Stimulated activated CD8-positive, alpha-beta memory T cell treated with anti-CD3 and anti-CD28 coated beads, Interleukin-12 subunit alpha, Interleukin-12 subunit beta, amount 100 ng/mL, for 24 hours (primary cell): ENCODE data around the gene CCN5.

ENCODE experiments used
- DNase-seq: peaks from one replicate; pipeline ENCODE4 v3.0.0-alpha.2; 2020; ENCODE audit errors: extremely low read depth

CCN5 gene

DNA sequence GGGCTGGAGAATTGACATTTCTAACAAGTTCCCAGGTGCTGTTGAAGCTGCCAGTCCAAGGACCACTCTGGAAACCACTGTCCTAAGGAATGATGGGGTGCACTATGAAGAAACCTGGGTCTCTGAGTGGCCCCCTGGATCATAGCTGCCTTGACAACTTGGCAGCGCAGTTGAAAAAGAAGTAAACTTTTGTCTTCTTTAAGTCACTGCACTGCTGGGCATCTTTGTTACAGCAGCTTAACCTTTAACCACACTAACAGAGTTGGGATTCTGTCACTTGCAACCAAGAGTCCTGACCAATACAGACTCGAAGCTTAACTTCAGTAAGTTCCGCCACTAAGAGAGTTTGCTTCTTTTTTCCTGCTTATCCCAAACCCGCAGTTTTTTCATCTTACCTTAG is 21.9 kb downstream of the CCN5 start:
- DNase-seq = no peak

DNA sequence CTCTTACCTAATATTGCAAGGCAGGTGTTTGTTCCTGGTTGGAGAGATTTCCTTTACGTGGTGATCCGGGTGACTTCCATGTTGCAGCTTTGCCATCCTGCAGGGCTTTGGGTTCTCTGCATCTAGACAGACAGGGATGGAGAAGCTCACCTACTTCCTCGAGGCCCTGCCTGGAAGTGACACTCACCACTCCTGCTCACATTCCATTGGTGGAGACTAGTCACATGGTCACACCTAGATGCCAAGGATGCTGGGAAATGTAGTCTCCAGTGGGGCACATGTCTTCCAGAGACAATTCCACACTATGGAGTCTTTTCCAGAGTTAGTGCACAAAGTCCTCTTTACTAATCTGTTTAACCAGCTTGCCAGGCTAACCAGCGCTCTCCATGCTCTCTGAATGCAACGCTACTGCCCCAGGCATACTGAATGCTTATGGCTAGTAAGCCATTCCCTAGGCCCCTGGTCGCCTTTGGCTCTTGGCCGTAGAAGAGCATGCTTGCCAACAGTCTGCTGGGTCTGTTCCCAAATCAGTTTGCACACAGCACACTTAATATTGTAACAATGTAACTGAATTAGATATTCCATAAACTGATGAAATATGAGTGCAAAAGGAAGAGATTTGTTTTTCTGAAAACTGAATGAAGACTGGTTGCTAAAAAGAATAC is 23.8 kb downstream of the CCN5 start:
- DNase-seq = no peak

DNA sequence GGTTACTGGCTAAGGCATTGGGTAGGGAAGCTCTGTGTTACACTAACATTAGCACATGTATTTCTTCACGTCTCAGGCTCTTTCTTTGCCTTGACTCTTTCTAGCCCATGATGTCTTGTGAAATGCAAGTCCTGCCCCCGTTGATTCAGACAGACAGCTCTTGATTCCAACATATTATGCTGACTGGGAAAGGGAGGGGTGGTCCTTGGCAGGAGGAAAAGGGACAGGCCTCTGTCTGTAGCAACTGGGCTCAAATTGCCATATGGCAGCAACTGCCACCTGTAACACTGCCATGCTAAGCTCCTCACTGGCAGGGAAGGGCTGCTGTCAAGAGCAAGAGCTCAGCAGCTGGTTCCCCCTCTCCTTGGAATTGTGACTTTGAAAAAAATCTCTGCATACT is 24.8 kb downstream of the CCN5 start:
- no peak for DNase-seq

DNA sequence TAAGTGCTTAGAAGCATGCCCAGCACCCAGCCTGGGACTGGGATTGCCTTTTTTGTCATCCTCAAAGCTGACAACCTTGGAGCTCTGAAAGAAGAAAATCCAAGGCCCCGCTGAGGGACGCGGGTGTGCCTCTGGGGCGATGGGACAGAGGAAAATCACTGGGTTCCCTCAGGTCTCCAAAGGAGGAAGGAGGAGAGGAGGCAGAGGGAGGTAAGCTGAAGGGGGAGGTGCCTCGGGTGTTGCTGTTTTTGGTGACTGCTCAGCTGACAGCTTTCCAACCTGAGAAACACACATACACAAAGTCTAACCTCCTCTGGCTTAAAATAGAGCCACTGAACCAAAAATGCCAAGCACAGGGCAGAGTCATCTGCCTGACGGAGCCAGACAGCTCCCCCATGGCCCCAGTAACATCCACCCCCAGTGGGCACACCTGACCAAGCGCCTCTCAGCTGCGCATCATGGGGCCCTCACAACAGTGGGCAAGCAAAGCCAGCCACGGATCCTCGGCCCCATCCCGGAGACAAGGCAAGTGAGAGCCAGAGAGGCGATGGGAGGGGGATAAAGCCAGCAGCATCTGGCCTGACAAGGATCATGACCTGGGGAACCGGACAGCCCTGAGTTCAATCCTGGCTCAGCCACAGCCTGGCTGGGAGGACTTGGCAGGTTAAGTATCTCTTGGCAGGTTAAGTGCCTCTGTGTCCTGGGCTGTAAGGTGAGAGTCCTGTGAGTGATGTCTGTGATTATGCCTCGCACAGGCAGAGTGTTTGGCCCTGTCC is 27.3 kb downstream of the CCN5 start:
- no peak for DNase-seq

DNA sequence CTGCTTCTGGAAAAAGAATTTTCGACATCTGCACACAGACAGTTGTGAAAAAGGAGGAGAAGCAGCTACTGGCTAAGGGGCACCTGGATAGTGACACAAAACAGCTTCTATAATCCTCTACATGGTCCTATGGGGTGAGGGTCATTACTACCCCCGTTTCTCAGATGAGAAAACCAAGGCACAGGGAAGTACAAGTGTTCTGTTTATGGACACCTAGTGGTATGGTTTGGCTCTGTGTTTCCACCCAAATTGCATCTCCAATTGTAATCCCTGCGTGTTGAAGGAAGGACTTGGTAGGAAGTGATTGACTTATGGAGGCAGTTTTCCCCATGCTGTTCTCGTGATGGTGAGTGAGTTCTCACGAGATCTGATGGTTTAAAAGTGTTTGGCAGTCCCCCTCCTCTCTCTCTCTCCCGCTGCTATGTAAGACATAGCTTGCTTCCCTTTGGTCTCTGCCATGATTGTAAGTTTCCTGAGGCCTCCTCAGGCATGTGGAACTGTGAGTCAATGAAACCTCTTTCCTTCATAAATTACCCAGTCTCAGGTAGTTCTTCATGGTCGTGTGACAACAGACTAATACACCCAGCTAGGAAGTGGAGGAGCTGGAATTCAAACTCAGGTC is 28.0 kb downstream of the CCN5 start:
- no peak for DNase-seq

DNA sequence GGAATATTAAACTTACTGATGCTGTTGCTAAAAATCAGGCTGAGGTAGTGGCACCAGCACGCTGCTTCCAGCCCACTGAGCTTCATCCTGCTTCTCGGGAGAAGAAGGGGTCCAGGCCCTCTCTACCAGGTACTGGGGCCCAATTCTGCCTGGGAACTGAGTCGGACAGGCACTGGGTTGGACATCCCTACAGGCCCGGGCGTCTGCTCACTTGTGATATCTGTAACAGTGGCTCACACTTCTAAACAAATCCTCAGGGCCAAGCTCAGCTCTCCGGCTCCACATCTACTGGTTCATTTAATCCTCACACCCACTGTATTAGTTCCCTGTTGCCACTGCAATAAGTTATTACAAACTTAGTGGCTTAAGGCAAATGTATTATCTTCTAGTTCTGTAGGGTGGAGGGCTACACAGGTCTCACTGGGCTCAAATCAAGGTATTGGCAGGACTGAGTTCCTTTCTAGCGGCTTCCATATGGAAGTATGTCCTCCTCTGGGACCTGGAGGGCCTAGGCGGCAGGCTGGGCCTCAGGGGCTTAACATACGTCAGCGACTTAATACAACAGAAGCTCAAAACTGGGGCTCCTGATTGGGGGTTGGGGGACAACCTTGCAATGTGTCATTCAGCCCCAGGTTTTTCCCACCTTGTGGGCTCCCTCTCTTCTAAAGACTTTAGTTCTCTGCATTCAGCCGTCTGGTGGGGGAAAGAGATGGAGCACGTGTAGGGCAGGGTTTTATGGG is 28.9 kb downstream of the CCN5 start:
- no peak for DNase-seq

DNA sequence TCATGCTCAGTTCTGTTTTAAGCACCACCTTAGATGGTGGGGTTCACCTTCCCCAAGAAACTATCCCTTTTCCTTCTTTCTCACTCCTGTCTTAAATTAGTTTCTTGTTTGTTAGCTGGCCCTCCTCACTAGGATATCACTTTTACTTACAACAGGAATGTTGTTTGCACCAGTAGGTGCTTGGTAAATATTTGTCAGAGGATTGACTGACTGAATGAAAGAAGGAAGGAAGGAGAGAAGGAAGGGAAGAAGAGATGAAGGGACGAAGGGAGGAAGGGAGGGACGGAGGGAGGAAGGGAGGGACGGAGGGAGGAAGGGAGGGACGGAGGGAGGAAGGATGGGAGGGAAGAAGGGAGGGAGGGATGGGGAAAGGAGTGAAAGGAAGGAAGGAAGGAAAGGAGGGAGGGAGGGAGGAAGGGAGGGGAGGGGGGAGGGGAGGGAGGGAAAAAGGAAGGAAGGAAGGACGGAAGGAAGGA is 30.0 kb downstream of the CCN5 start:
- DNase-seq = no peak

DNA sequence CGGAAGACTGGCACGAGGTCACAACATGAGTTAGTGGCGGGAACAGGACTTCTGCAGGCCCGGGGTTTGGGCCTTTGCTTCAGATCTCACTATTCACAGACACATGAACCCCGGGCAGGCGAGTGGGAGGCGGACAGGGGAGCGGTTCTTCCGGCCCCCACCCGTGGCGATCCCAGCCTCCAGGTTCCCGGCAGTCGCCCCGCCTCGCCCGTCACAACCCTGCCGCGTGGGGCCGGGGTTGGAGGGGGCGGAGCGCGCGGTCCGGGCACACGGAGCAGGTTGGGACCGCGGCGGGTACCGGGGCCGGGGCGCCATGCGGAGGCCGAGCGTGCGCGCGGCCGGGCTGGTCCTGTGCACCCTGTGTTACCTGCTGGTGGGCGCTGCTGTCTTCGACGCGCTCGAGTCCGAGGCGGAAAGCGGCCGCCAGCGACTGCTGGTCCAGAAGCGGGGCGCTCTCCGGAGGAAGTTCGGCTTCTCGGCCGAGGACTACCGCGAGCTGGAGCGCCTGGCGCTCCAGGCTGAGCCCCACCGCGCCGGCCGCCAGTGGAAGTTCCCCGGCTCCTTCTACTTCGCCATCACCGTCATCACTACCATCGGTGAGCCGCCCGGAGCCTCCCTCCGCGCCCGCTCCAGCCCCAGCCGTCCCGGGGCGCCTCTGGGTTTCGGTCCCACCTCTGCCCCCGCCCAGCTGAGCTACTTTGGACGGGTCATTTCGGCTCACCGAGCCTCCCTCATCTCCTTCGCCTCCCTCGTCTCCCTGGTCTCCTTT is 30.6 kb downstream of the CCN5 start, which contains the start of gene KCNK15:
TSS of gene KCNK15 (plus strand) at position 268 of the 769 bp plus-strand sequence. CDS start at position 314, 46 bp downstream.
- no peak for DNase-seq

DNA sequence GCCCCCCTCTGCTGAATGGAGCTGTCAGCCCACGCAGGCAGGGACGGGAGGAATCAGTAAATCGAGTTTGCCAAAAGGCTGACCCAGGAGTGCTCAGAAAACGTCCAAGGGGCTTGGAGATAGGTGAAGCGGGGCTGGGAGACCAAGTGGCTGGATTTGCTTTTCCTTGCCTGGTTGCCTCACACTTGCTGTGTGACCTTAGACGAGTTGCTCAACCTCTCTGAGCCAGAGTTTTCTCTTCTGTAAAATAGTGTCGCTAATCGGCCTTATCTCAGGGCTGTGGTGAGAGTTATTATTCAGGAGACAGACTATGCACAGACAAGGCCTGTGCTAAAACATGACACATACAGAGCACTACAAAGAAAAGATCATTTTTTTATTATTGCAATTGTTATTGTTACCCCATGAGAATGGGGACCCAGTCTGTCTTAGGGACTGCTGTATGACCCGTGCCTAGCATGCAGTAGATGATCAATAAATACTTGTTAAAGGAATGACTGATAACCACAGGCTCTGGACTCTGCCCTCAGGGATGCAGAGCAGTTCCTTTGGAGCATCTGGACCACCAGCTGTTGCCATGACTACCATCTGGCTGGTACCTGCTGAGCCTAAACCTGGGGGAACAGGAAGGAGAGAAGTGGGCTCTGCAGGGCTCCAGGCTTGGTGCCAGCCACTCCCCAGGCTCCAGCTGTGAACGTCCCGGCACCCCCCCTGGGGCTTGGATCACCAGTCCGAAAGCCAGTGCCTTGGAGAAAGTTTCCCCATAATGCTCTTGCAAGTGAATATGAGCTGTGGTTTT is 31.4 kb downstream of the CCN5 start:
- no peak for DNase-seq

DNA sequence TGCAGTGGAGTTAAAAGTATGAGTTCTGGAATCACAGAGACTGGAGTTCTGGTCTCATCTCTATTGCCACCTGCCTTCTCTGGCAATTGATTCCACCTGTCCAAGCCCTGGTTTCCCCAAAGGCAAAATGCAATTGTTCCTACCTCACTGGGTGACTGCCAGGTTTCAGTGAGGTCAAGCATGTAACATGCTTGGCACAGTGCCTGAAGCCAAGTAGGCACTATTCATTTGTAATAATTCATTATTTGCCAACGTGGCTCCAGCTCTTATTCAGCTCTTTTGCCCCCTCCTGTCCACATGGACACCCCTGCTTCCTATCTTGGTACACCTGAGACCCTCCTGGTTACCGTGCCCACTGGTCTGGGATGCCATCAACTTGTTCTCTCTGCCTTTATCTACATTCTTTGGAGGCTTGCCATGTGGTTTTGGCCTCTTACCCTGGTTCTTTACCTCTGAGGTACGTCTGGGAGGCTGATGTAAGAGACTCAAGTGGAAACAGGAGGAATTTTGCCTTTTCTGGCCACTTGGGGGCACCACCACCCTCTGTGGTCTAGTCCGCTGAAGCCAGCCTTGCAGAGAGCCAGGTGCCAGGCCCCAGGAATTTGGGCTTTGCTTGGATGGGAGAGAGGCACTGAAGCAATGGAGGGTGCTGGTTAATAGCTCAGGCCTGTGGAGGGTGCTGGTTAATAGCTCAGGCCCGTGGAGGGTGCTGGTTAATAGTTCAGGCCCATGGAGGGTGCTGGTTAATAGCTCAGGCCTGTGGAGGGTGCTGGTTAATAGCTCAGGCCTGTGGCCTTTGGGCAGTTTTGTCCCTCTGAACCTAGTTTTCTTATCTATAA is 32.2 kb downstream of the CCN5 start:
- no peak for DNase-seq

DNA sequence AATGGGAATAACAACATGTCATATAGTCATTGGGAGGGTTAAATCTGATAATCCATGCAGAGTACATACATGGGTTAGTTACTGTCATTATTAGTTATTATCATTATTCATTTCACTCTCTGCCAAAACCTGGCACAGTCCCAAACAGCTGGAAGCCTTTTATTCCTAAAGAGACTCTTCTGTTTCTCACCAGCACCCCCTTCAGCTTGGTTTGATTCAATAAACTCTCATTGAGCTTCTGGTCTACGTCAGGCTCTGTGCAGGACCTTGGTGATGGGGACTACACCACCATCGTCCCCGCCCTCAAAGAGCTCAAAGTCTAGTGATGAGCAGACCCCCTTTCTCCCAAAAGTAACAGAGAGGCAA is 32.8 kb downstream of the CCN5 start:
- no peak for DNase-seq

DNA sequence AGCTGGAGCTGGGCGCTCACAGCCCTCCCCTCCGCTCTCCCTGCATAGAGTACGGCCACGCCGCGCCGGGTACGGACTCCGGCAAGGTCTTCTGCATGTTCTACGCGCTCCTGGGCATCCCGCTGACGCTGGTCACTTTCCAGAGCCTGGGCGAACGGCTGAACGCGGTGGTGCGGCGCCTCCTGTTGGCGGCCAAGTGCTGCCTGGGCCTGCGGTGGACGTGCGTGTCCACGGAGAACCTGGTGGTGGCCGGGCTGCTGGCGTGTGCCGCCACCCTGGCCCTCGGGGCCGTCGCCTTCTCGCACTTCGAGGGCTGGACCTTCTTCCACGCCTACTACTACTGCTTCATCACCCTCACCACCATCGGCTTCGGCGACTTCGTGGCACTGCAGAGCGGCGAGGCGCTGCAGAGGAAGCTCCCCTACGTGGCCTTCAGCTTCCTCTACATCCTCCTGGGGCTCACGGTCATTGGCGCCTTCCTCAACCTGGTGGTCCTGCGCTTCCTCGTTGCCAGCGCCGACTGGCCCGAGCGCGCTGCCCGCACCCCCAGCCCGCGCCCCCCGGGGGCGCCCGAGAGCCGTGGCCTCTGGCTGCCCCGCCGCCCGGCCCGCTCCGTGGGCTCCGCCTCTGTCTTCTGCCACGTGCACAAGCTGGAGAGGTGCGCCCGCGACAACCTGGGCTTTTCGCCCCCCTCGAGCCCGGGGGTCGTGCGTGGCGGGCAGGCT is 35.1 kb downstream of the CCN5 start:
- no peak for DNase-seq

DNA sequence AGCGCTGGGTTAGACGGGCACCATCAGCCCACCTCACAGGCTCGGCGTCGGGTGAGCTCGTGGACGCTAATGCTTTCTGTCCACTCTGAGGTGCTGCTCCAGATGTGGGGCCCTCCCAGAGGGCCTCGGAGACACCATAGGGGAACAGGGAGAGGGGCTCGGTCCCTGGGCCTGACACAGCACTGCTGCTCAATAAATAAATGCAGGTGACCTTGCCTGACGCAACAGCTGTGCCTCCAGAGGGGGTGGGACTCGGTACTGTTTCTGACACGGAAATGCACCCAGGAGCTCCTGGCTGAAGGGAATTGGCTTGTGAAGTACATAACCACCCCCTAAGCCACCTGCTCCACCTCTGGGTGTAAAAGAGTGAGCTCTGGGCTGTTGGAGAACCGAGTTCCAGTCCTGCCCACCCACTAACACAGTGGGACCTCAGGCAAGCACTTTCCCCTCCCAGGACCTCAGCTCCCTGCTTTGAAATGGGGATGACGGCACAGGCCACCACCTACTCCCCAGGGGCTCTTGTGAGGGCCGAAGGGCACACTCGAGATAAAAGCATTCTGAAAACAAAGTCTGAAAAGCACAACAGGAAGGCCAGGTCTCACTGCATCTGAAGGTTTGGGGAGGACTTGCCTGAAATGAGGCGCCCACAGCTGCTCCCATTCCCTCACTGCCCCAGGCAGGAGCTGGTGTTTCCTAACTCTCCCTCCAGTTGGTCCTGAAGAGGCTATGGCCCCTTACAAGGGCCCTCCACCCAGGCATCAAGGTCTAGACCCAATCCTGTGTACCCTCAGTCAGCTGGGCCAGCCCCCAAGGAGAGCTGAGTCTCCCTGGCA is 37.1 kb downstream of the CCN5 start:
- DNase-seq = no peak

DNA sequence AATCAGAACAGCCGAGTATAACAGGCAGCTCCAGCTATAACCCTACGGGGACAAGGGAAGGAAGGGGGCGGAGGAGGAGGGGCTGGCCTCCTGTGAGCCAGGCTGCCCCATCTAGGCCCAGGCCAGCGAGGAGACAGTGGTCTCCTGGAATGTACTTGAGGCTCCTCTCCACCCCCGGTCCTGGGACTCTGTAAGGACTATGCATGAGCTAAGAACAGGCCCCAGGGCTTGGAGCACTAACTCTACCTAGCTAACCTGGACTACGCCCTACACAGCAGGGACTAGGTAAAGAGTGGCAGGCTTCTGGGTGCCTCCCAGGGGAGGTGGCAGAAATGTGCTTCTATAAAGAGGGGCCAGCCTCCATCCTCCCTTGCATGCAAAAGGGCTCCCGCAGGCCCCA is 39.4 kb downstream of the CCN5 start:
- no peak for DNase-seq

DNA sequence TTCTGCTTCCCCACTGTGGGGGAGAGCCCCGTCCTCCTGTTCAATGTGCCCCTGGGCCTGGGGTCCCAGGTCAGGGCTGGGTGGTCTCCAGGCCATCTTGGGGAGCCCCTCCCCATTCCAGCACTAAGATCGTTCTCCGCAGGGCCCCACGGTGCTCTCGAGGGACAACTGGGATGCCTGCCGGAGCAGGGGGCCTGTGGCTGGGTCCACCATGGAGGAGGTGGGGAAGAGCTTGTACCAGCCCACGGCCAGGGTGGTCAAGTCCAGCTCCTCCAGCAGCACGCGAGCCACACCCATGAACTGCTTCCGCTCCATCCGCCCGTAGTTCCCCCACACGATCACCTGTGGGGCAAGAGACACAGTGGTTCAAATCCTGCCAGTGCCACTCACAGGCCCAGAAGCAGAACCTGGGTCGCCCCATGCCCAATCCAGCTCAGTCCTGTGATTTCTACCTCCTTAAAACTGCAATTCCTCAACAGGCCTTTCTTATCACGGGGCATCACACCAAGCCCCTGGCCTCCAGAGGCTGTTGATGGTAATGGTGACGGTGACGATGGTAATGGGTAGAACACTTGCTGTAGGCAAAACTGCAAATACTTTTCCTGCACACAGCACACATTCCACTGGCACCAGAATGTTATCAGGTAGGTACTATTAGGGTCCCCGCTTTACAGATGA is 41.0 kb downstream of the CCN5 start:
- DNase-seq = no peak

DNA sequence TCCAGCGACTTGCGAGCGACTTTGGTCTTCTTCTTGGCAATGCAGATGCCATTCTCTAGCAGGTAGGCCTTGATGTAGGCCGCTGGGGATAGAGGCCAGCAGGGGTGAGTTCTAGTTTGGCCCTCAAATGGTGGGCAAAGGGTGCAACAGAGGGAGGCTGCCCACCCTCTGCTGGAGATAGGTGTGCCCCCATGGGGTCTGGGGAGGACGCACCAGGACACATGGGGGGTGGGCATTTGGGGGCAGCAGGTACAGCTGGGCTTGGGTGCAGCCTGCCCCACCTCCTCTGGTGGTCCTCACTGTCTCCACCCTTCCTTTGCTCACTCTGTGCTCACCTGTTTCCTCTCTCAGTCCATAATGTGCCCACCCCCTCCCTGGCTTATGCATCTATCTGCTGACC is 41.8 kb downstream of the CCN5 start:
- DNase-seq = no peak

DNA sequence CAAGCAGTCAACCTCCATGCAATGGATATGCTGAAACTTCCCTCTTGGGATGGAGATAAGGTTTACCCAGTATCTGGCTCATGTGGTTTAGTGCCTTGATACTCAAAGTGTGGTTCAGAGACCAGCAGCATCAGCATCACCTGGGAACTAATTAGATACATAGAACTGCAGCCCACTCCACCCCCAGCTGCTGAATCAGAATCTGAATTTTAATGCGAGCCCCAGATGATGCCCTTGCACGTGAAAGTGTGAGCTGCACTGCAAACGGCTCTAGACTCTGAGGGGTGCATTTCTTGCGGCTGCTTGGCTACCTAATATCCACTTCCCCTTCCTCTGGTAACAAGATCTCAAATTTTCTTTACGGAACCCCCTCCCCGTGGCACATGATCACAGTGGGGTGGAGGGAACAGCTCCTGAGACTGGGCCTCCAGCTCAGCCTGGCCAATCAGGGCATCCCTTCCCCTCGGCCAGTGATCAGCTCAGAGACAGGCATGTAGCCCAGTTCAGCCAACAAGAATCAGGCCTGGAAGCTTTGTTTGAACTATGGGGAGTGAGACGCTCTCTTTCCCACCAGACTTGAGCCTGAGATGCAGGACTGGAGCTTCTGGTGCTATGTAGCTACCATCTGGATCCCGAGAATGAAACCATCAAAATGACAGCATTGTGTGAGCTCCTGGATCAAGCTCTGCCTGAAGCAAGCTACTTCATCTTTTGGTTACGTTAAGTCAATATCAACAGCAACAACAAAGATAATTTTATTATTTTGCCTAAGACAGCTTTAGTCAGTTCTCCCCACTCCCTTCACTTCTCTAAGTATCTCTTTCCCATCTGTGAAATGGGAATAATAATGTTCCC is 43.3 kb downstream of the CCN5 start:
- DNase-seq = no peak
